ENCODE measurements around the gene PCSK2. TPM values are rescaled to one million over a fixed set of nuclear protein-coding genes. Genes with fewer than 3 reads are reported as not detected.

PCSK2 gene
- total RNA-seq, 1 donor from 2014 or later = 46.4 TPM

GRCh38 chr20:17394411-17394810 lies 167.6 kb downstream of the PCSK2 start:
- no peak for TF ChIP-seq CTCF (conservative IDR thresholded peaks at IDR 0.05)
- no peak overlapping the region for H3K4me3 Mint-ChIP-seq
- H3K9me3 Mint-ChIP-seq = no peaks in the 10 kb centered on the region
- no peak overlapping the region for H3K27ac Mint-ChIP-seq
- no peaks in the 10 kb centered on the region for H3K4me1 Mint-ChIP-seq (ENCODE audit: unreplicated experiment)
- H3K27me3 Mint-ChIP-seq = peaks cover 5% of the 10 kb centered on the region
- H3K36me3 Mint-ChIP-seq = no peaks in the 10 kb centered on the region
- DNase-seq (ENCODE audit: extremely low spot score, unreplicated experiment) = no peak

- DNase-seq (ENCODE audit: extremely low spot score, unreplicated experiment) = no peak
- Mint-ChIP-seq H3K36me3 (no peaks in the 10 kb centered on the region), H3K4me3 (no peak overlapping the region), H3K27me3 (peaks cover 3% of the 10 kb centered on the region), H3K9me3 (no peaks in the 10 kb centered on the region), H3K27ac (no peak overlapping the region), H3K4me1 (ENCODE audit: unreplicated experiment) (no peaks in the 10 kb centered on the region)
- no peak for TF ChIP-seq CTCF (conservative IDR thresholded peaks at IDR 0.05)
These were observed 168.9 kb downstream of the PCSK2 start for GRCh38 chr20:17395729-17396128.

DNA sequence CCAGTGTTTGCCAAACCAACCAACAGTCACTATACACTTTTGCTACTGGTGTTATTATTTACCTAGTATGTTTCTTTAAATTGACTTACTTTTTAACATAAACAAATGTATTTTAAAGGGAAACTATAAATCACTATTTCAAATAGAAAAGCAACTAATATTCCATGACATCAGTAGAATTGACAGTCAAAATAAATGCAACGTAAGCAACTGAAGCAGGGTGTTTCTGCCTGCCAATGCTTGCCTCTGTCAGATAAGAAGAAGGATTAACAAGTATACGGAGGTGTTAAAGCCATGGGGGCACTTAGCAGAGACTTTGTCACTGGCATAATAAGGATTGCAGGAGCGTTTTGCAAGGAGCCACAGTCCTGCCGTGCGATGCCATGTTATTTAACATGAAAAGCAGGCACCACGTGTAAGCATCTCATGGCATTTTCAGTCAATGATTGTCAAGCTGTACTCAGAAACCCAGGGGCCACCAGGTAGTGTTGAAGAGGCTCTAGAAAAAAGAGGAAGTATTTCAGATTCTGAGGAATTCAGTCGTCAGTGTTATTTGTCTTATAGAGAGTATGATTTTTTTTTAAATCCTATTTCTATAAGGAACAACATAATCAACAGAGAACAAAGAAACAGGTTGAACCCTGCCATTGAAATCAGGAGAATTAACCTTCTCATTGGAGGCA lies 172.6 kb downstream of the PCSK2 start:
- Mint-ChIP-seq H3K4me3 (no peak overlapping the region), H3K9me3 (no peaks in the 10 kb centered on the region), H3K27me3 (no peaks in the 10 kb centered on the region), H3K4me1 (ENCODE audit: unreplicated experiment) (peaks cover 7% of the 10 kb centered on the region), H3K27ac (no peak overlapping the region), H3K36me3 (no peaks in the 10 kb centered on the region)
- no peak for DNase-seq (ENCODE audit: extremely low spot score, unreplicated experiment)
- TF ChIP-seq CTCF (conservative IDR thresholded peaks at IDR 0.05) = no peak

DNA sequence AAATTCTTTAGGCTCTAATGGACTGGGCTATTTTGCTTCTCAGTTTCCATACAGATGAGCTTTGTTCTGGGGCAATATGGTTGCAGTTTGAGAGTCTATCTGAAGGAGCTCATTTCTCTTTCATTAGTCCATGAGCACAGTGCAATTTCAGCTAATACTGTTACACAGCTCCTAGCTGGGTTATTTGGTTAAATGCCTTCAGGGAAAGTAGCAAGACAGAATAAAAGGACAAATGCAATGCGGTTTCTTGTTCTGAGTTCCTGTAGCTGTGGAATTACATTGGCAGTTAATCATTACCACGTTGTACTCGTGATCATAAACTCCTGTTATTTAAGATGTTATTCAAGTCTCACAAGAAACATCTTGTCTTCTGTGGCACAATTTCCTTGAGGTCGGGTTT lies 176.6 kb downstream of the PCSK2 start:
- H3K27ac Mint-ChIP-seq = no peak overlapping the region
- H3K4me1 Mint-ChIP-seq (ENCODE audit: unreplicated experiment) = peaks cover 7% of the 10 kb centered on the region
- no peaks in the 10 kb centered on the region for H3K9me3 Mint-ChIP-seq
- no peak for DNase-seq (ENCODE audit: extremely low spot score, unreplicated experiment)
- H3K27me3 Mint-ChIP-seq = no peaks in the 10 kb centered on the region
- H3K36me3 Mint-ChIP-seq = no peaks in the 10 kb centered on the region
- TF ChIP-seq CTCF (conservative IDR thresholded peaks at IDR 0.05) = no peak
- no peak overlapping the region for H3K4me3 Mint-ChIP-seq

DNA sequence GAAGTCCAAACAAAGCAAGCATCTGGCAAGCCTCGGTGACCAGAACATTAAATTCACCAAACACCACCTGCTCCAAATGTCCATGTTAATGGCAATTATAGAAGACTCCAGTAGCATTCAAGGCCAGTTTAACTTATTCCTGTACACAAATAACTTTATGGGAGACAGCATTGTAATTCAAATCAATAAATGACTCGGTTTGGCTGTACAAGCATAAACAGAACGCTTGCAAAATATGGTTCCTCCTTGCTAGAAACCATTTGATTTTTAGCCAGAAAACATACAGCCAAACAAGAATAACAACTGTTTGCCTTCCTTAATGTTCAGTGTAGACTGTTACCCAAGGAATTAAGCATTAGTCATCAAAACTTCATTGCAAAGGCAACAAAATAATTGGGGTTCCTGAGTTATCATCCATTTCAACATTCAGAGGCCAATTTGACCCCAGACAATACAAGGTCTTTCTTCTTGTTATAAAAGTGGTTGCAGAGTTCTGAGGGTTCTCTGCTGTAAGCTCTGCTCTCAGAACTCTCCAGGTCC lies 179.3 kb downstream of the PCSK2 start:
- Mint-ChIP-seq H3K4me3 (no peak overlapping the region), H3K36me3 (no peaks in the 10 kb centered on the region), H3K4me1 (ENCODE audit: unreplicated experiment) (peaks cover 7% of the 10 kb centered on the region), H3K9me3 (no peaks in the 10 kb centered on the region), H3K27ac (no peak overlapping the region), H3K27me3 (no peaks in the 10 kb centered on the region)
- DNase-seq (ENCODE audit: extremely low spot score, unreplicated experiment) = no peak
- TF ChIP-seq CTCF (conservative IDR thresholded peaks at IDR 0.05) = no peak
